Measurements from ENCODE around the gene HCN2.

DNA sequence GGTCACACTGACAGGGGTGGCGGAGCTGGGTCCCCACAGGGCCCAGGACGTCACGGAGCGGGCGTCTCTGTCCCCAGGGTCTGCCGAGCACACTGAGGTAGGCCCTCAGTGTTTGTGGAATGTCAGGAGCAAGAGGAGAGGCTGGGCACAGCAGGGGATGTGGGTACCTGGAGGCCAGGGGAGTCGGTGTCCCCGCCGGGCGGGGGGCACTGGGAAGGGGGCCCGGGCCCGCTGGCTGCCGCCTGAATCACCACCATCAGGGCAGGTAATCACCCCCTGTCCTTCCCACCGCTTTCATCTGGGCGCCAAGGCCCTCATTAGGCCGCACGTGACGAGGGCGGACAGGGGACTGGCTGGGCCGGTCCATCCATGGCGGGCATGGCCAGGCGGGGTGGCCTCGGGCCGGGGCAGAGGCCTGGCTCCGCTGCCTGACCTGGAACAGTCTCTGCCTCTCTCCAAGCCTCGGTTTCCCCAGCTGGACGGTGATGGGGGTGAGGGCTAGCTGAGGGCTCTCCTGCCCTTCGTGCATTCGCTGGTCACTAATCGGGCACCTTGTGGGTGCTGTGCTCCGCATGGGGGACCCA is 51.0 kb downstream of the HCN2 start:
- TF ChIP-seq CTCF (IDR thresholded peaks at IDR 0.05), result no peak
- TF ChIP-seq POLR2A (IDR thresholded peaks at IDR 0.05), result no peak
- no peak for TF ChIP-seq POLR2AphosphoS5 (IDR thresholded peaks at IDR 0.05)

Data from breast epithelium (tissue), 3 donors.